GM06990 (cell line): Measurements from ENCODE around the gene HLA-DPA1.
A peak's percentile ranks its signal among the peaks of the same experiment; 100 is the strongest.

Source experiments
- DNase-seq: peaks from one replicate; pipeline ENCODE4 v3.0.0-alpha.2; 2011; ENCODE audit not compliant: insufficient read length; ENCODE audit errors: extremely low read depth
- H3K27me3 ChIP-seq: replicated peaks from 2 replicates; pipeline ENCODE4 v1.6.0; 2011; ENCODE audit warnings: low read length; ENCODE audit not compliant: control insufficient read depth, insufficient read depth
- H3K36me3 ChIP-seq: 2 replicates; pipeline ENCODE4 v1.5.1; 2011; ENCODE audit warnings: low read length; ENCODE audit not compliant: control insufficient read depth, insufficient read depth
- H3K4me3 ChIP-seq: replicated peaks from 2 replicates; pipeline ENCODE4 v1.5.1; 2011; ENCODE audit warnings: low read depth, mild to moderate bottlenecking, control low read depth, low read length
- TF ChIP-seq, protein P1 (sequence below): IDR thresholded peaks from 2 replicates; pipeline ENCODE4 v1.5.1; 2011; ENCODE audit warnings: low read length, control low read depth, mild to moderate bottlenecking, inconsistent platforms; ENCODE audit not compliant: insufficient read depth, poor library complexity, severe bottlenecking

Gene HLA-DPA1

DNA sequence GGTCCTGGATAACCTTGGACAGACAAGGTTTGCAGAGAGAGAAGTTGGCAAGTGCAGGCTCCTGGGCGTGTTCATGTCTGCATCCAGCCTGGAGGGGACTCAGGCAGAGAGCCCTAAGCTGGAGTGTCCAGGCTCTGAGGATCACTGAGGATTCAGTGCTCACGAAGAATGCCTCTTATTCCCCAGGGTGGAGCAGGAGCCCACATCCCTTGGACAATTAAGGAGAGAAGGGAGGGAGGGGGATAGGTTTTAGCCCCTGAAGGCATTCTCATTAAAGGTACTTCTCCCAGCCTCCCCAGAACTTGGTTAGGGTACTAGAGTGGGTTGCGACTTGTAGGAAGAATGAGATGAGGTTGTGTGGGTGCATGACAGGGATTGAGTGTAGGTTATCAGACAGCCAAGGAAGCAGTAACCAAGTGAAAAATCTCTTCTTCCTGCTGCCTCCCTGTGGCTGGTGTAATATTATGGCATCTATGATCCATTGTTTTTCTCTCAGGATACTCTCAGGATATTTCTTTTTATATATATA lies 3.0 kb upstream of the HLA-DPA1 start:
- H3K36me3 ChIP-seq: peaks cover 9% of the 10 kb centered on the region
- no peaks in the 10 kb centered on the region for H3K27me3 ChIP-seq

DNA sequence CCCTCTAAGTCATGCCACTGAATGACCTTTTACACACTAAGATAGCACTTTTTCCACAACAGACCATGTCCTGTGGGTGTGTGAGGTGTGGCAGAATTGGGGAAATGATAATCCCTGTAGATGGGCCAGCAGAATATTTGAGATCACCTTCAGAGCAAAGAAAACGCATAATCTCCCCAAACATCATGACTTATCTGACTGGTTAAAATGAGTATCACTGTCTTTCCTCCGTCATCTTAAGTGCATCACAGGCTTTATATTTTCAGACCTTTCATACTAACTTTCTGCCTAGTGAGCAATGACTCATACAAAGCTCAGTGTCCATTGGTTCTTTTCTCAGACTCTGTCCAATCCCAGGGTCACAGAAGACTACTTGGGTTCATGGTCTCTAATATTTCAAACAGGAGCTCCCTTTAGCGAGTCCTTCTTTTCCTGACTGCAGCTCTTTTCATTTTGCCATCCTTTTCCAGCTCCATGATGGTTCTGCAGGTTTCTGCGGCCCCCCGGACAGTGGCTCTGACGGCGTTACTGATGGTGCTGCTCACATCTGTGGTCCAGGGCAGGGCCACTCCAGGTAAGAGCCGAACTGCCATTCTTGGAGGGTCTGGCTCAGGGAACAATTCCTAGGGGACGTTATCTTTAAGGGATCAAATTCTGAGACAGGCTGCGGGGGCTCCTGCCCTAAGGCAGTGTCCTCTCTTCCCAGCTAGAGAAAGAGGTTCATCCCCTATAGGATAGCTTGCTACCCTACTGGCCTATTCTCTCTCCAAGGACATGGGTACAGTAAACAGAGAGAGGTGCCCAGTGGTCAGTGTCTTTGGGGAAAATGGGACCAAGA lies 2.3 kb upstream of the HLA-DPA1 start, which contains the start of gene HLA-DPB1:
TSS of gene HLA-DPB1 (plus strand) at position 423 of the 838 bp plus-strand sequence. CDS start at position 475, 52 bp downstream.
- TF ChIP-seq, protein P1, sequence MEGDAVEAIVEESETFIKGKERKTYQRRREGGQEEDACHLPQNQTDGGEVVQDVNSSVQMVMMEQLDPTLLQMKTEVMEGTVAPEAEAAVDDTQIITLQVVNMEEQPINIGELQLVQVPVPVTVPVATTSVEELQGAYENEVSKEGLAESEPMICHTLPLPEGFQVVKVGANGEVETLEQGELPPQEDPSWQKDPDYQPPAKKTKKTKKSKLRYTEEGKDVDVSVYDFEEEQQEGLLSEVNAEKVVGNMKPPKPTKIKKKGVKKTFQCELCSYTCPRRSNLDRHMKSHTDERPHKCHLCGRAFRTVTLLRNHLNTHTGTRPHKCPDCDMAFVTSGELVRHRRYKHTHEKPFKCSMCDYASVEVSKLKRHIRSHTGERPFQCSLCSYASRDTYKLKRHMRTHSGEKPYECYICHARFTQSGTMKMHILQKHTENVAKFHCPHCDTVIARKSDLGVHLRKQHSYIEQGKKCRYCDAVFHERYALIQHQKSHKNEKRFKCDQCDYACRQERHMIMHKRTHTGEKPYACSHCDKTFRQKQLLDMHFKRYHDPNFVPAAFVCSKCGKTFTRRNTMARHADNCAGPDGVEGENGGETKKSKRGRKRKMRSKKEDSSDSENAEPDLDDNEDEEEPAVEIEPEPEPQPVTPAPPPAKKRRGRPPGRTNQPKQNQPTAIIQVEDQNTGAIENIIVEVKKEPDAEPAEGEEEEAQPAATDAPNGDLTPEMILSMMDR: no peak
- no peaks in the 10 kb centered on the region for H3K27me3 ChIP-seq
- peaks cover 3% of the 10 kb centered on the region; the same call in 1 of the 2 replicates for H3K36me3 ChIP-seq
- DNase-seq: peak; percentile 76
- peak within 1 kb of the TSS; percentile 68 for H3K4me3 ChIP-seq

More for the DNA sequence above, 3.0 kb upstream of the HLA-DPA1 start:
- TF ChIP-seq, protein P1: no peak
- DNase-seq: no peak
- H3K4me3 ChIP-seq: peak overlapping the region; percentile 68

DNA sequence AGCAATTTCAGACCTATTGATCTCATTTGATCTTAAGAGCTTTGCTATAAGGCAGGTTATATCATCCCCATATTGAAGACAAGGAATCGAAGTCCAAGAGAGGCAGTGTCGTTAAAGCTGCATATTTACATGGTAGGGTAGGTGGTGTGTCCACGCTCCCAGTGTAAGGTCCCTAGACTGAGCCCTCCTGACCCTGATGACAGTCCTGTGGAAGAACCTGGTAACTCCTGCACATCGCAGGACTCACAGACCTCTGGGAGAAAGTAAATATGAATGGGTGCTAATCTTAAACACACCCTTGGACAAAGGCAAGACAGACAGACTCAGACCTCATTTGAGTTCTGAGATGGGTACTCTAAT lies 1.7 kb upstream of the HLA-DPA1 start:
- TF ChIP-seq, protein P1: no peak
- Histone ChIP-seq H3K27me3 (no peaks in the 10 kb centered on the region), H3K36me3 (peaks cover 3% of the 10 kb centered on the region; the same call in 1 of the 2 replicates), H3K4me3 (peak overlapping the region; percentile 51)
- DNase-seq: no peak

DNA sequence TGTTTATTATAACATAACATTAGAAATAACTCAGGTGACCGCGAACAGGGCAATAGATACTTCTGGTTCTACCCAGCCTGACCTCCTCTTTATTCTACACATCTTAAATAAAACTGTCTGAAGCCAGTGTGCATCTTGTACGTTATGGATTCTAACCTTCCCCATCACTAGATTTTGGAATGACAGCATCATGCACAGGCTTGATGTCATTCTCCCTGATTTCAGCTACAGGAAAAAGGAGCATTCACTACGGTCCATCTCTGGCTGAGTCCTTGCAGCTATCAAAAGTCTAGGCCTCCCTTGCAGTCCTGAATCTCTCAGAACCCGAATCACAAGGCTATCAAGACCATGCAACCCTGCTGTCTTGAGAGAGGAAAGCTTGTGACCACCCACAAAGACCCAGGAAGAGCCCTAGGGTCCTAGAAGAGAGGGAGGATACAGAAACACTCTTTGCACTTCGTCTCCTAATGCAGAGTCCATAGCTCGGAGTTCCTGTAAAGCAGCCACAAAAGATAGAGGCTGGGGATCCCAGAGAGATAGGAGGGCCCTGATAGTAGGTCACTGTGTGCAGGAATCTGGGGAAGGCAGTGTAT lies 845 bp downstream of the HLA-DPA1 start:
- H3K27me3 ChIP-seq: no peaks in the 10 kb centered on the region
- peak overlapping the region; percentile 78 for H3K4me3 ChIP-seq
- H3K36me3 ChIP-seq: peaks cover 13% of the 10 kb centered on the region
- TF ChIP-seq, protein P1: no peak
- DNase-seq: no peak

DNA sequence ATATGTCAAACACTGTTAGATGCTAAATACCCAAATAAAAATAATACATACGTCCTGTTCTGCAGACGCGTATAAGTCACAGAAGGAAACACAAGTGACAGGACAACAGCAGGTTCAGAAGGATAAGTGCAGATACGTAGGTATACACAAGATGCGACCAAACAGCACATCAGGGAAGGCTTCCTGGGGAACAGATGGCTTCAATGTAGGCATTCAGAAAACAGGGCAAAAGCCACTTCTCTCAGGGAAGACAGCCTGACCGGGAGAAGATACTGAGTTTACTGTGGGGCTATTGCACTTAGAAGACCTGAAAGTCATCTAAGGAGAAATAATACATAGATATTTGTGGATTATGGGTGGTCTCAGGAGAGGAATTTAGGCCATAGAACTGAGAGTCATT lies 1.9 kb downstream of the HLA-DPA1 start:
- Histone ChIP-seq H3K36me3 (peaks cover 15% of the 10 kb centered on the region), H3K27me3 (no peaks in the 10 kb centered on the region), H3K4me3 (peak overlapping the region; percentile 78)
- TF ChIP-seq, protein P1: no peak
- DNase-seq: no peak
